Cardiac fibroblast (primary cell): ENCODE measurements around the gene APLNR.
A peak's percentile ranks its signal among the peaks of the same experiment; 100 is the strongest.
"Not testable (repeated sequence)": the region's sequence is repeated elsewhere in the genome, so short reads cannot be mapped to it uniquely, and the experiment has no call there.

Experiments
- DNase-seq, 2 donors: peaks; one replicate each; pipeline versions ENCODE4 v3.0.0 to v3.0.0-alpha.2; 2010; ENCODE audit warnings: low read depth in 2 of 2
- H3K4me3 ChIP-seq, 2 donors: replicated peaks in 1 of 2; 1 replicate in 1 of 2; 2 replicates in 1 of 2; pipeline ENCODE4 v1.5.1; 2011; ENCODE audit warnings: low read depth in 2 of 2, low read length in 2 of 2, mild to moderate bottlenecking in 2 of 2, moderate library complexity in 1 of 2
- CTCF ChIP-seq: IDR thresholded peaks from one replicate; pipeline ENCODE4 v1.5.1; 2011; ENCODE audit warnings: low read depth, mild to moderate bottlenecking, low read length, inconsistent platforms

The APLNR gene

GRCh38 chr11:57237204-57237681, at the start of gene APLNR:
Gene APLNR (minus strand): TSS chr11:57237250. CDS start chr11:57237004, 246 bp downstream.
- TF ChIP-seq CTCF = no peak
- H3K4me3 ChIP-seq = no peak within 1 kb of the TSS
- no peak for DNase-seq

DNA sequence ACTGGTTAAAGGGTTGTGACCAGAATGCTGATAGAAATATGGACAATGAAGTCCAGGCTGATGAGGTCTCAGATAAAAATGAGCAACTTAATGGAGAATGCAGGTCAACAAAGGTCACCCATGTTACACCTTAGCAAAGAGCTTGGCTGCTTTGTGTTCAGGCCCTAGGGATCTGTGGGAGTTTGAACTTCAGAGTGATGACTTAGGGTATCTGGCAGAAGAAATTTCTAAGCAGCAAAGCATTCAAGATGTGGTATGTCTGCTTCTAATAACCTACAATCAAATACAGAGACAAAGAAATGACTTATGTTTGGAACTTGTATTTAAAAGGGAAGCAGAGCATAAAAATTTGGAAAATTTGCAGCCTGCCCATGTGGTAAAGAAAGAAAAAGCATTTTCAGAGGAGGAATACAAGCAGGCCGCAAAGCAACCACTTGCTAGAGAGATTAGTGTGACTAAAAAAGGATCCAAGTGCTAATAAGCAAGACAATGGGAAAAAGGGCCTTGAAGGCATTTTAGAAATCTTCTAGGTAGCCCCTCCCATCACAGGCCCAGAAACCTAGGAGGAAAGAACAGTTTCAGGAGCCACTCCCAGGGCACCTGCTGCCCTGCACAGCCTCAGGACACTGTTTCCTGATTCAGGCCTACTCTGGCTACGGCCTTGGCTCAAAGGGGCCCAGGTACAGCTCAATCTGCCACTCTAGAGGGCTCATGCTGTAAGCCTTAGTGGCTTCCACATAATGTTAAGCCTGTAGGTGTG, 46.4 kb upstream of the APLNR start:
- DNase-seq = no peak
- no peak overlapping the region for H3K4me3 ChIP-seq
- TF ChIP-seq CTCF = no peak

DNA sequence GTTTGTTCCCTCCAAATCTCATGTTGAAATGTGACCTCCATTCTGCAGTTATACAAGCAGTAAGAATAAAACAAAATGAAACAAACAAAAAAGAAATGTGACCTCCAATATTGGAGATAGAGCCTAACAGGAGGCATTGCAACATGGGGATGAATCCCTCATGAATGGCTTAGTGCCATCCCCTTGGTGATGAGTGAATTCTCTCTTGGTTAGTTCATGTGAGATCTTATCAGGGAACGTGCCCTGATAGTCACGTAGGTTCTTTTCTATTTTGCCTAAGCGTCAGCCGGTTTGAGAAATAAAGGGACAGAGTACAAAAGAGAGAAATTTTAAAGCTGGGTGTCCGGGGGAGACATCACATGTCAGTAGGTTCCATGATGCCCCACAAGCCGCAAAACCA, 44.5 kb upstream of the APLNR start:
- DNase-seq, H3K4me3 ChIP-seq: not testable (repeated sequence)

DNA sequence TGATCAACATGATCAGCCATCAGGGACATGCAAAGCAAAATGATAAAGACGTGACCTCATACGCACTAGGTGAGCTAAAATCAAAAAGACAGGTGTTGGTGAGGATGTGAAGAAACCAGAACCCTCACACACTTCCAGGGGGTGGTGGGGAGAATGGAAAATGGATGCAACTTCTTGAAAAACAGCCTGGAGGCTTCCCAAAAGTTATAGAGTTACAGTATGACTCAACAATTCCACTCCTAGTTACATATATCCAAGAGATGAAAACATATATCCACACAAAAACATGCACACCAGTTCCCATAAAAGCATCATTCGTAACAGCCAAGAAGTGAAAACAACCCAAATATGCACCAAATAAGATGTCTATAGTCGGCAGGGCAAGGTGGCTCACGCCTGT, 42.1 kb upstream of the APLNR start:
- H3K4me3 ChIP-seq = no peak overlapping the region
- peak; percentile 67 to 74 for DNase-seq
- TF ChIP-seq CTCF = no peak

DNA sequence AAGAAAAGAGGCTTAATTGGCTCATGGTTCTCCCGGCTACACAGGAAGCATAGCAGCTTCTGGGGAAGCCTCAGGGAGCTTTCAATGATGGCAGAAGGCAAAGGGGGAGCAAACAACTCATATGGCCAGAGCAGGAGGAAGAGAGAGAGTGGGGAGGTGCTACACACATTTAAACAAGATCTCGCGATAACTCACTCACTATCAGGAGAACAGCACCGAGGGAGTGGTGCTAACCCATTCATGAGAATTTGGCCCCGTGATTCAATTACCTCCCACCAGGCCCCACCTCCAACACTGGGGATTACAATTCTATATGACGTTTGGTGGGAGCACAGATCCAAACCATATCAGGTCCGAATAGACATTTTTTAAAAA, 41.7 kb upstream of the APLNR start:
- TF ChIP-seq CTCF = no peak
- no peak overlapping the region for H3K4me3 ChIP-seq

DNA sequence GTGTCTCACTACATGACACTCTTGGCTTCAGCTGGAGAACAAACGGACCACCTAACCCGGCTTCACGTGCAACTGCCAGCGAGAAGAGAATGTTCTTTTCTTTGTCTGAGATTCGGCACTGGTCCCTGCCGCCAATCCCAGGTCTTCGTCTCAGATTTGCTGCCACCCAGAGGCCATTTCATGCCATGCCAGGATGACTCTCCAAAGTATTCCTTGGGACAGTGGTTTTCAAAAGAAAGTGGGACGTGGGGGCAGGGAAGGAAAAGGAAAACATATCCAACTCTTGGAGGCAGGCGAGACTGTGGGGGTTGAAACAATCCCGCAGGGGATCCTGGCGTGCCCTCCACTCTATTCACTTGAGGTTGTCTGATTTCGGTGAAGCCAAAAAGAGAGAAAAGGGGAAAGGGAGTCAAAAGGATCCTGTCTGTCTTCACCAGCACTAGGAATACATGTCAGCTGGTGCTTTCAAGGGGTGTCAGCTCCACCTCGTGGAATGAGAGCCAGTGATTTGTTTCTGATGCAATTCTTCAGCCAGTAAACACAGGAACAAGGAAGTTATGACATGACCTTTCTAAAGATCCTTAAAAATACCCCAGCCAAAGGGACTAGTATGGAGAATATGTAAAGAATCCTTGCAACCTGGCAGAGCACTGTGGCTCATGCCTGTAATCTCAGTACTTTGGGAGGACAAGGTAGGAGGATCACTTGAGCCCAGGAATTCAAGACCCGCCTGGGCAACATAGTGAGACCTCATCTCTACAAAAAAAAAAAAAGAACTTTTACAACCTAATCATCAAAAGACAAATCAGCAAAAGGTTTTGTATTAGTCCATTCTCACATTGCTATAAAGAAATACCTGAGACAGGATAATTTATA, 41.0 kb upstream of the APLNR start:
- DNase-seq = peak; percentile 90 to 93
- peak; percentile 84 for TF ChIP-seq CTCF

More for the DNA sequence above, 41.7 kb upstream of the APLNR start:
- peak in 1 of 2 donors; percentile 16 for DNase-seq

More for the DNA sequence above, 41.0 kb upstream of the APLNR start:
- H3K4me3 ChIP-seq = peak overlapping the region in 1 of 2 donors; percentile 24
